CD4-positive, CD25-positive, alpha-beta regulatory T cell (primary cell): ENCODE measurements around the gene SLC6A9. TPM values are rescaled to one million over a fixed set of nuclear protein-coding genes. Genes with fewer than 3 reads are reported as not detected.

Experiments used
- ATAC-seq, 2 donors: fragments of 150-1000 bp; cut with Tn5 transposase; one replicate each; pipeline ENCODE4 v1.10.0; 2021; ENCODE audit warnings: low read depth in 2 of 2, moderate number of reproducible peaks in 2 of 2, moderate library complexity in 1 of 2
- DNase-seq, 3 donors: peaks; one replicate each; pipeline versions ENCODE4 v3.0.0 to v3.0.0-alpha.2; 2012 to 2022; ENCODE audit warnings: mixed read lengths in 1 of 3
- H3K27ac ChIP-seq: one replicate; pipeline ENCODE4 v1.7.0; 2013; ENCODE audit warnings: mild to moderate bottlenecking, low read length; ENCODE audit not compliant: insufficient read depth, poor library complexity, severe bottlenecking
- H3K27me3 ChIP-seq: one replicate; pipeline ENCODE4 v1.7.0; 2013; ENCODE audit warnings: low read length; ENCODE audit not compliant: control insufficient read depth, insufficient read depth
- H3K36me3 ChIP-seq: one replicate; pipeline ENCODE4 v1.7.0; 2013; ENCODE audit warnings: mild to moderate bottlenecking, low read length, moderate library complexity; ENCODE audit not compliant: control insufficient read depth, insufficient read depth
- H3K4me1 ChIP-seq: 2 replicates; pipeline ENCODE4 v1.7.0; 2013; ENCODE audit warnings: mild to moderate bottlenecking, low read length; ENCODE audit not compliant: insufficient read depth, control insufficient read depth, poor library complexity, severe bottlenecking
- H3K4me3 ChIP-seq: one replicate; pipeline ENCODE4 v1.7.0; 2013; ENCODE audit warnings: low read depth, mild to moderate bottlenecking, low read length, moderate library complexity
- H3K9me3 ChIP-seq, 2 experiments: 1 replicate in 1 of 2; 2 replicates in 1 of 2; pipeline ENCODE4 v1.7.0; 2013; ENCODE audit warnings: low read length in 2 of 2, mild to moderate bottlenecking in 1 of 2, moderate library complexity in 1 of 2; ENCODE audit not compliant: control insufficient read depth in 2 of 2
- H3K27ac Mint-ChIP-seq, 3 donors: one replicate each; pipeline ENCODE4 v1.8.0; 2020 to 2022; ENCODE audit warnings: mild to moderate bottlenecking in 3 of 3, mixed read lengths in 3 of 3, moderate library complexity in 2 of 3
- H3K27me3 Mint-ChIP-seq: one replicate; pipeline ENCODE4 v1.8.0; 2022; ENCODE audit warnings: mild to moderate bottlenecking, mixed read lengths
- H3K36me3 Mint-ChIP-seq: one replicate; pipeline ENCODE4 v1.8.0; 2020; ENCODE audit warnings: mixed read lengths
- H3K4me1 Mint-ChIP-seq, 4 donors: one replicate each; pipeline ENCODE4 v1.8.0; 2020 to 2022; ENCODE audit warnings: mixed read lengths in 4 of 4, mild to moderate bottlenecking in 1 of 4
- H3K4me3 Mint-ChIP-seq, 4 donors: one replicate each; pipeline ENCODE4 v1.8.0; 2020 to 2022; ENCODE audit warnings: mild to moderate bottlenecking in 4 of 4, mixed read lengths in 4 of 4, moderate library complexity in 3 of 4
- H3K9me3 Mint-ChIP-seq, 7 donors: one replicate each; pipeline ENCODE4 v1.8.0; 2020 to 2022; ENCODE audit warnings: mixed read lengths in 7 of 7, mild to moderate bottlenecking in 3 of 7, moderate library complexity in 2 of 7
- polyA plus RNA-seq, 4 donors: library from polyadenylated mRNA; unstranded; fragments of 300-500 nt; fragmentation: Illumina TruSeq; gene quantifications; one replicate each; pipeline ENCODE4 v1.2.3, GENCODE V29; 2021
- total RNA-seq: library from RNA; stranded (reverse); gene quantifications from one replicate; pipeline ENCODE4 v1.2.3, GENCODE V29; 2022

Gene SLC6A9
- total and polyA plus RNA-seq, 5 donors from 2014 or later = 0.07 to 0.20 TPM; not detected in 3

DNA sequence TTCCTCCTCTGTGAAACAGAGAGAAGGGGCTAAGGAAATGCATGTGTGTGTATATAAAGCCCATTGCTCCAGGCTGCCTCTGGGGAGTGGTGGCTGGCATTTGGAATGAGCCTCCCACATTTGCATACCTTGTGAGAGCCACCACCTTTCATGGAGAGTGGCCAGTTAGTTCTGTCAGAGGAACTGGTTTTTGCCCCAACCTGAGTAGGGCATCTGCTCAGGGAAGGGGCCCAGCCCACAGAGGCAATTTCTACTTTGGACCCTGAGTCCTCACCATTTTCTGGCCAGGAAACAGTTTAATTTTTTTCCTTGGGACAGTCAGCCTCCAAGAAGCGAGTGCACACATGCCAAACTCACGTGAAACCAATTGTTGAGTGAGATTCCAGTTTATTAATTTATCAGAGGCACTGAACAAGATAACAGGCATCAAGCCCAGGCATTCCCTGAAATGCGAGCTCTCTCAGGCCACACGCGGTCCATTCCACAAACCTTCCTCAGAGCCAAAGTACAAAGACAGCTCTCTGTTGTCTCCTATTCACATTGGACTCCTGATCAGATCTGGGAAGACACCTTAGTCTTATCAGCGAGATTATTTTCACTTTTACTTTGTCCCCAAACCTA lies 1.0 kb upstream of the SLC6A9 start:
- Histone ChIP-seq H3K4me1 (peaks cover 11% of the 10 kb centered on the region), H3K4me3 (no peak overlapping the region), H3K9me3 (no peaks in the 10 kb centered on the region), H3K27ac (no peak overlapping the region), H3K36me3 (no peaks in the 10 kb centered on the region), H3K27me3 (no peaks in the 10 kb centered on the region)
- Mint-ChIP-seq H3K4me3 (peak overlapping the region; percentile 55 to 88 (median 80)), H3K4me1 (peaks cover 0 to 33% (median 6%) of the 10 kb centered on the region in 4 donors), H3K36me3 (no peaks in the 10 kb centered on the region), H3K27ac (peak overlapping the region in 2 of 3 donors; percentile 68 to 87), H3K27me3 (peaks cover 5% of the 10 kb centered on the region), H3K9me3 (no peaks in the 10 kb centered on the region)
- no peak for DNase-seq
- no peak for ATAC-seq

DNA sequence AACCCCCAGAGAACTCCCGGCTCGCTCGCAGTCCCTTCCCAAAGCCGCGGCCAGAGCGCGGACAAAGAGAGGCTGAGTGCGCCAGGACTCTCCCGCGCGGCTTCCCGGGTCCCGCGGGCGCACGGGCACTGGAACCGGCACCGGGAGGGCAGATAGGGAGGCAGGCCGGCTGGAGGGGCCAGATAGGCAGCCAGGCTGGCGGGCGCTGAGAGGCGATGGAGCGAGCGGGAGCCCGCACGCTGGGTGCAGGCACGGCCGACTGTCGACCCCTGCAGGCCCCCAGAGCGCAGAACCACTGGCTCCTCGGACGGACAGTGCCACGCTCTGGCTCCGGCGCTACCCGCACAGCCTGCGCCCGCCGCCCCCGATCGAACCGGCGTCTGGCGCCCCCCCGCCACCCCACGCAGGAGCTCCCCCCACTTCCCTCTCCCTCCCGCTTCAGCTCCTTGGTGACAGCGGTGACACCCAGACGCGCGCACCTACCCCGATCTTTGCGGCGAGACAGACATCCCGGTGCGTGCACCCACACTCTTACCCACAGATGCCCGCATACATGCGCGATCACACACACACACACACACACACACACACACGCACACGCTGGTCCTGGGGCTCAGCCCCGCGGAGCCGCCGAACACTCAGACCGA lies 534 bp downstream of the SLC6A9 start:
- H3K36me3 Mint-ChIP-seq = no peaks in the 10 kb centered on the region
- H3K27ac Mint-ChIP-seq = peak overlapping the region in 1 of 3 donors; percentile 77
- peak overlapping the region; percentile 79 for H3K27ac ChIP-seq

GRCh38 chr1:44029911-44030604 lies 1.2 kb downstream of the SLC6A9 start:
- Histone ChIP-seq H3K4me3 (peak overlapping the region; percentile 81), H3K36me3 (no peaks in the 10 kb centered on the region), H3K27ac (peak overlapping the region; percentile 79), H3K27me3 (no peaks in the 10 kb centered on the region), H3K9me3 (no peaks in the 10 kb centered on the region), H3K4me1 (peaks cover 11% of the 10 kb centered on the region)
- Mint-ChIP-seq H3K27ac (peak overlapping the region; percentile 94 to 97 (median 96)), H3K4me3 (peak overlapping the region; percentile 93 to 97 (median 94)), H3K27me3 (peaks cover 5% of the 10 kb centered on the region), H3K36me3 (no peaks in the 10 kb centered on the region), H3K4me1 (peaks cover 0 to 33% (median 6%) of the 10 kb centered on the region in 4 donors), H3K9me3 (no peaks in the 10 kb centered on the region)
- peak; percentile 80 to 95 (median 86) for DNase-seq
- peak; percentile 83 to 84 for ATAC-seq

More for the DNA sequence above, 534 bp downstream of the SLC6A9 start:
- H3K9me3 ChIP-seq = no peaks in the 10 kb centered on the region
- H3K27me3 ChIP-seq = no peaks in the 10 kb centered on the region
- Mint-ChIP-seq H3K9me3 (no peaks in the 10 kb centered on the region), H3K4me1 (peaks cover 0 to 33% (median 6%) of the 10 kb centered on the region in 4 donors), H3K27me3 (peaks cover 5% of the 10 kb centered on the region), H3K4me3 (peak overlapping the region; percentile 55 to 91 (median 88))
- H3K4me1 ChIP-seq = peaks cover 11% of the 10 kb centered on the region
- H3K36me3 ChIP-seq = no peaks in the 10 kb centered on the region
- DNase-seq (peak; percentile 44 to 62 (median 48)), ATAC-seq (peak; percentile 8 to 10)
- H3K4me3 ChIP-seq = no peak overlapping the region

- Histone ChIP-seq H3K27me3 (no peaks in the 10 kb centered on the region), H3K9me3 (no peaks in the 10 kb centered on the region), H3K27ac (peak overlapping the region; percentile 79), H3K4me1 (peaks cover 11% of the 10 kb centered on the region), H3K4me3 (peak overlapping the region; percentile 81), H3K36me3 (no peaks in the 10 kb centered on the region)
- DNase-seq (no peak), ATAC-seq (peak; percentile 4 to 7)
- Mint-ChIP-seq H3K4me3 (peak overlapping the region; percentile 93 to 97 (median 94)), H3K27ac (peak overlapping the region; percentile 94 to 97 (median 96)), H3K27me3 (peaks cover 5% of the 10 kb centered on the region), H3K9me3 (no peaks in the 10 kb centered on the region), H3K4me1 (peaks cover 0 to 33% (median 6%) of the 10 kb centered on the region in 4 donors), H3K36me3 (no peaks in the 10 kb centered on the region)
Observed at GRCh38 chr1:44029260-44029910, 1.9 kb downstream of the SLC6A9 start.

- ATAC-seq (no peak), DNase-seq (no peak)
- peaks cover 5% of the 10 kb centered on the region for H3K27me3 Mint-ChIP-seq
- Histone ChIP-seq H3K27ac (no peak overlapping the region), H3K4me3 (no peak overlapping the region), H3K36me3 (no peaks in the 10 kb centered on the region), H3K27me3 (no peaks in the 10 kb centered on the region), H3K9me3 (no peaks in the 10 kb centered on the region), H3K4me1 (peaks cover 11% of the 10 kb centered on the region)
- no peaks in the 10 kb centered on the region for H3K36me3 Mint-ChIP-seq
- no peak overlapping the region for H3K27ac Mint-ChIP-seq
- peak overlapping the region in 2 of 4 donors; percentile 12 to 95 for H3K4me3 Mint-ChIP-seq
- H3K4me1 Mint-ChIP-seq = peaks cover 0 to 30% (median 4%) of the 10 kb centered on the region in 4 donors
- no peaks in the 10 kb centered on the region for H3K9me3 Mint-ChIP-seq
Observed at GRCh38 chr1:44027320-44027719, 3.9 kb downstream of the SLC6A9 start.

- no peaks in the 10 kb centered on the region for H3K27me3 ChIP-seq
- H3K4me1 ChIP-seq = peaks cover 11% of the 10 kb centered on the region
- Mint-ChIP-seq H3K27ac (no peak overlapping the region), H3K36me3 (no peaks in the 10 kb centered on the region), H3K27me3 (peaks cover 5% of the 10 kb centered on the region), H3K9me3 (no peaks in the 10 kb centered on the region), H3K4me3 (no peak overlapping the region), H3K4me1 (peaks cover 0 to 18% (median 4%) of the 10 kb centered on the region in 4 donors)
- DNase-seq = no peak
- no peak overlapping the region for H3K27ac ChIP-seq
- no peak for ATAC-seq
- H3K4me3 ChIP-seq = no peak overlapping the region
- H3K9me3 ChIP-seq = no peaks in the 10 kb centered on the region
- no peaks in the 10 kb centered on the region for H3K36me3 ChIP-seq
Observed at GRCh38 chr1:44025816-44026215, 5.4 kb downstream of the SLC6A9 start.

- Histone ChIP-seq H3K4me1 (peaks cover 11% of the 10 kb centered on the region), H3K27ac (no peak overlapping the region), H3K9me3 (no peaks in the 10 kb centered on the region), H3K4me3 (no peak overlapping the region), H3K27me3 (no peaks in the 10 kb centered on the region), H3K36me3 (no peaks in the 10 kb centered on the region)
- ATAC-seq = no peak
- no peak for DNase-seq
- Mint-ChIP-seq H3K4me3 (peak overlapping the region in 1 of 4 donors; percentile 61), H3K9me3 (no peaks in the 10 kb centered on the region), H3K27me3 (peaks cover 5% of the 10 kb centered on the region), H3K36me3 (no peaks in the 10 kb centered on the region), H3K27ac (no peak overlapping the region), H3K4me1 (peaks cover 0 to 18% (median 4%) of the 10 kb centered on the region in 4 donors)
Observed at GRCh38 chr1:44024903-44025525, 6.2 kb downstream of the SLC6A9 start.
